Body of pancreas (tissue), 4 donors: ENCODE results near the gene OSBPL5. TPM values are rescaled to one million over a fixed set of nuclear protein-coding genes. Genes with fewer than 3 reads are reported as not detected.
A peak's percentile ranks its signal among the peaks of the same experiment; 100 is the strongest.

Source experiments
- ATAC-seq: fragments of 150-250 bp; one replicate; pipeline ENCODE4 v1.9.1; 2016
- DNase-seq, 4 donors: peaks; one replicate each; pipeline ENCODE4 v3.0.0-alpha.2; 2019
- H3K27ac ChIP-seq, 4 donors: fragments of 200-600 bp; sonication (generic); 1 replicate in 3 of 4; 2 replicates in 1 of 4; pipeline versions ENCODE4 v1.5.1 to v1.6.1; 2016 to 2019; ENCODE audit warnings: mild to moderate bottlenecking in 1 of 4, mixed read lengths in 1 of 4, moderate library complexity in 1 of 4
- H3K27me3 ChIP-seq, 2 donors: fragments of 200-600 bp; sonication (generic); one replicate each; pipeline ENCODE4 v1.6.0; 2016; ENCODE audit warnings: mild to moderate bottlenecking in 1 of 2
- H3K36me3 ChIP-seq, 2 donors: fragments of 200-600 bp; sonication (generic); replicated peaks in 1 of 2; 2 replicates each; pipeline ENCODE4 v1.5.1; 2016; ENCODE audit warnings: low read depth in 2 of 2; ENCODE audit not compliant: insufficient read depth in 1 of 2
- H3K4me1 ChIP-seq: fragments of 200-600 bp; sonication (generic); one replicate; pipeline ENCODE4 v1.6.0; 2016
- H3K4me3 ChIP-seq, 2 donors: fragments of 200-600 bp; sonication (generic); 1 replicate in 1 of 2; 2 replicates in 1 of 2; pipeline ENCODE4 v1.5.1; 2016 to 2019
- H3K9me3 ChIP-seq, 3 donors: fragments of 200-600 bp; sonication (generic); 1 replicate in 2 of 3; 2 replicates in 1 of 3; pipeline ENCODE4 v1.5.1; 2016
- POLR2A ChIP-seq, 3 donors: fragments of 450-650 bp; IDR thresholded peaks; one replicate each; pipeline ENCODE4 v1.6.1; 2016; ENCODE audit warnings: antibody characterized with exemption in 3 of 3, mild to moderate bottlenecking in 2 of 3
- WGBS, 2 donors: methylation state at CpG; one replicate each; pipeline ENCODE4 v1.1.5; 2017; 5-methylcytosine and 5-hydroxymethylcytosine counted together
- intact Hi-C: fragments of 100-400 bp; cut with DNase I; formaldehyde crosslinking; loops from one replicate; pipeline ENCODE4 v1.15.1; 2023
- total RNA-seq, 2 donors: library from RNA; depleted of rRNA; stranded (reverse); fragments of >200 nt; gene quantifications; one replicate each; pipeline ENCODE4 v1.1.0, GENCODE V29; 2016
- TF ChIP-seq, protein P1 (sequence below), 7 experiments: fragments of 450-650 bp in 4 of 7; fragments of 200-600 bp in 3 of 7; sonication (generic) in 3 of 7; IDR thresholded peaks; one replicate each; pipeline ENCODE4 v1.5.1; 2016 to 2019; ENCODE audit warnings: antibody characterized with exemption in 7 of 7

OSBPL5 gene
- total RNA-seq, 2 donors from 2014 or later = 22.3 to 62.0 TPM

- H3K36me3 ChIP-seq = no peaks in the 10 kb centered on the region
- no peaks in the 10 kb centered on the region for H3K27me3 ChIP-seq
- ATAC-seq = no peak
- no peak for TF ChIP-seq POLR2A (IDR thresholded peaks at IDR 0.05)
- TF ChIP-seq, protein P1, sequence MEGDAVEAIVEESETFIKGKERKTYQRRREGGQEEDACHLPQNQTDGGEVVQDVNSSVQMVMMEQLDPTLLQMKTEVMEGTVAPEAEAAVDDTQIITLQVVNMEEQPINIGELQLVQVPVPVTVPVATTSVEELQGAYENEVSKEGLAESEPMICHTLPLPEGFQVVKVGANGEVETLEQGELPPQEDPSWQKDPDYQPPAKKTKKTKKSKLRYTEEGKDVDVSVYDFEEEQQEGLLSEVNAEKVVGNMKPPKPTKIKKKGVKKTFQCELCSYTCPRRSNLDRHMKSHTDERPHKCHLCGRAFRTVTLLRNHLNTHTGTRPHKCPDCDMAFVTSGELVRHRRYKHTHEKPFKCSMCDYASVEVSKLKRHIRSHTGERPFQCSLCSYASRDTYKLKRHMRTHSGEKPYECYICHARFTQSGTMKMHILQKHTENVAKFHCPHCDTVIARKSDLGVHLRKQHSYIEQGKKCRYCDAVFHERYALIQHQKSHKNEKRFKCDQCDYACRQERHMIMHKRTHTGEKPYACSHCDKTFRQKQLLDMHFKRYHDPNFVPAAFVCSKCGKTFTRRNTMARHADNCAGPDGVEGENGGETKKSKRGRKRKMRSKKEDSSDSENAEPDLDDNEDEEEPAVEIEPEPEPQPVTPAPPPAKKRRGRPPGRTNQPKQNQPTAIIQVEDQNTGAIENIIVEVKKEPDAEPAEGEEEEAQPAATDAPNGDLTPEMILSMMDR (IDR thresholded peaks at IDR 0.05) = no peak
- intact Hi-C loops = no loop called here
- WGBS, 2 donors = 85 to 88% methylated on average over 6 to 18 of the region's 18 CpGs
- no peak overlapping the region for H3K27ac ChIP-seq
- DNase-seq = peak in 1 of 4 donors; percentile 3
- H3K4me3 ChIP-seq = no peak overlapping the region
- H3K4me1 ChIP-seq = peaks cover 43% of the 10 kb centered on the region
- H3K9me3 ChIP-seq = no peaks in the 10 kb centered on the region
Observed at GRCh38 chr11:3158131-3158591, 6.9 kb downstream of the OSBPL5 start.

DNA sequence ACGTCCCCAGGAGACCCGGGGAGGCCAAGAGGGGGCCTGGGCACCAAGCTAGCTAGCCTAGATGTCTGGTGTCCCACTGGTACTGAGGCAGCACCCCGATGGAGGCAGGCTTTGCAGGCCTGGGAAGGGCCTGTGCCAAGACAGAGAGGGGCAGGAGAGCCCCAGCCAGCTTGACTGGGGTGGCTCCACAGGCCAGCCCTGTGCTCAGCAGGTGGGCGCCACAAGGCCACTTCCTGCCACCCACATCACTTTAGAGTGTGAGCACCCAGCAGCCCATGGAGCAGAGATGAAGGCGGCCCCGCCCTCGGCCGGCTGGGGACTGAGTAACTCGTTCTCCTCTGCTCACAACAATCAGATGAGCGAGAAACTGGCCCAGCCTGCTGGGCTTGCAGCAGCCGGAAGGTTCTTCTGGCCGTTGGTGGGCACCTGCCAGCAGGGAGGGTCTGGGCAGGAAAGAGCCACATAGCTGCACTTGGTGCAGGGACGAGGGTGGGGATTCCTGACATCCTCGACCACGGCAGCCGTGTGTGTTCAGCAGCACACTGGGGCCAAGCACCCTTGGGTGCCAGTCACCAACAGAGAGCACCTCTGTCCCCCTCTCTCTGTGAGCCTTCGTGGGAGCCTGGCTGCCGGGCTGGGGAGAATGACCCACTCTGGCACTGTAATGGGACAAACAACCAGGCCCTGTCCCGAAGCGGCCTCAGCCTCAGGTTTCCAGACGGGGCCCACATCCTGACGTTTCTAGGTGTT, 7.6 kb downstream of the OSBPL5 start:
- intact Hi-C loops = no loop called here
- WGBS, 2 donors = 74 to 88% methylated on average over 6 to 18 of the region's 22 CpGs
- no peaks in the 10 kb centered on the region for H3K9me3 ChIP-seq
- H3K27ac ChIP-seq = no peak overlapping the region
- TF ChIP-seq POLR2A (IDR thresholded peaks at IDR 0.05) = no peak
- TF ChIP-seq, protein P1 (IDR thresholded peaks at IDR 0.05) = no peak
- ATAC-seq (no peak), DNase-seq (no peak)
- peaks cover 43% of the 10 kb centered on the region for H3K4me1 ChIP-seq
- no peaks in the 10 kb centered on the region for H3K36me3 ChIP-seq
- no peaks in the 10 kb centered on the region for H3K27me3 ChIP-seq
- H3K4me3 ChIP-seq = no peak overlapping the region

DNA sequence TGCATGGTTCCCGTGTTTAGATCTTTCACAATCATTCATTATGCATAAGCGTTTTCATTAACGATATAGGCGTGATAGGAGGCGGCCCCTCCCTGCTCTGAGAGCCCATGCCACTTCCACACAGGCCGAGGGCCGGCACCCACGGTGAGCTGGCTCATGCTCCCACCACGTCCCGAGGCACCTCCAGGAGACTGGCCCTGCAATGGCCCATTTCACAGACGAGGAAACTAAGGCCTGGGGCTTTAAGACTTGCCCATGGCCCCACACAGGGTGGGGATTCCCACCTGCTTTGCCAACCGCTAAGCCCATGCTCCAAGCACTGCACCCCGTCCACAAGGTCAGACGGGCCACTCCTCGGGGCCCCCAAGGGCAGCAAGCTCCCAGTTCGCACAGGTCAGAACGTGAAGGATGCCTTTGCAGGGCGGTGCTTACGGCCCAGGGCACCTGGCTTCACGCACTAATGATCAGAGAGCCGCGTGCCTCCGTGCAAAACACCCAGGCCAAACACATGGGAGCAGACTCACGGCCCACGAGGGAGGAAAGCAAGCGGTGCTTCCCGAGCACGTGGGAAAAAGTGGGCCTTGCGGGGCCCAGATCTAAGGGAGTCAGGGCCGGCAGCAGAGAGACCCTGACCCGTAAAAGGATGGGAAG, 8.3 kb downstream of the OSBPL5 start:
- DNase-seq = no peak
- H3K4me1 ChIP-seq = peaks cover 39% of the 10 kb centered on the region
- H3K9me3 ChIP-seq = no peaks in the 10 kb centered on the region
- no peak overlapping the region for H3K4me3 ChIP-seq
- no peaks in the 10 kb centered on the region for H3K36me3 ChIP-seq
- WGBS, 2 donors = 73 to 81% methylated on average over 24 to 30 of the region's 31 CpGs
- ATAC-seq = no peak
- no peak overlapping the region for H3K27ac ChIP-seq
- intact Hi-C loops = no loop called here
- no peaks in the 10 kb centered on the region for H3K27me3 ChIP-seq
- TF ChIP-seq, protein P1 (IDR thresholded peaks at IDR 0.05) = no peak
- TF ChIP-seq POLR2A (IDR thresholded peaks at IDR 0.05) = no peak

- DNase-seq = peak in 2 of 4 donors; percentile 5 to 32
- Histone ChIP-seq H3K4me3 (no peak overlapping the region), H3K4me1 (peaks cover 34% of the 10 kb centered on the region)
Observed at GRCh38 chr11:3156282-3156660, 8.8 kb downstream of the OSBPL5 start.

More at GRCh38 chr11:3156282-3156660, 8.8 kb downstream of the OSBPL5 start:
- TF ChIP-seq, protein P1 (IDR thresholded peaks at IDR 0.05) = no peak
- TF ChIP-seq POLR2A (IDR thresholded peaks at IDR 0.05) = no peak
- WGBS, 2 donors = 77 to 86% methylated on average over 14 of the region's 14 CpGs
- H3K36me3 ChIP-seq = no peaks in the 10 kb centered on the region
- no peak for ATAC-seq
- intact Hi-C loops = no loop called here
- no peaks in the 10 kb centered on the region for H3K9me3 ChIP-seq
- no peak overlapping the region for H3K27ac ChIP-seq
- no peaks in the 10 kb centered on the region for H3K27me3 ChIP-seq
